GM12878 (cell line): Measurements from ENCODE around the gene CREB3. TPM values are rescaled to one million over a fixed set of nuclear protein-coding genes. Genes with fewer than 3 reads are reported as not detected.
A peak's percentile ranks its signal among the peaks of the same experiment; 100 is the strongest.

Experiments used
- ATAC-seq: fragments of 200-7000 bp; cut with Tn5 transposase; 3 replicates; pipeline ENCODE4 v1.9.1; 2020; ENCODE audit warnings: mild to moderate bottlenecking, moderate library complexity
- BruUV-seq: library from RNA; stranded (reverse); fragments of 400-500 nt; replicated peaks from 2 replicates; lab custom pipeline; 2021; lab: Mats Ljungman, UMichigan
- CTCF ChIA-PET: fragments of 300-600 bp; sonication (Branson Sonifier 250); formaldehyde crosslinking; extraction: SDS; loops from one replicate; lab custom pipeline; 2021; ENCODE audit warnings: inconsistent platforms; lab: Yijun Ruan, JAX
- POLR2A ChIA-PET: fragments of 350-600 bp; formaldehyde crosslinking; extraction: SDS; loops from one replicate; lab custom pipeline; 2021; ENCODE audit warnings: inconsistent platforms; lab: Charles Lee
- RAD21 ChIA-PET: fragments of 300-600 bp; sonication (Branson Sonifier 250); formaldehyde crosslinking; loops from one replicate; lab custom pipeline; 2023; ENCODE audit warnings: antibody characterized with exemption; ENCODE audit not compliant: unreplicated experiment; lab: Charles Lee
- SMC1A ChIA-PET: fragments of 300-600 bp; sonication (Branson Sonifier 250); formaldehyde crosslinking; loops from one replicate; lab custom pipeline; 2023; ENCODE audit not compliant: unreplicated experiment, uncharacterized antibody; lab: Charles Lee
- DNase-seq: peaks from one replicate; pipeline ENCODE4 v3.0.0-alpha.2; 2011; ENCODE audit warnings: low read depth, low spot score
- FAIRE-seq: peaks from 3 replicates; lab custom pipeline; 2011; peaks lifted over from hg19 to GRCh38; lab: Jason Lieb, UNC
- H2AFZ ChIP-seq: 2 replicates; pipeline ENCODE4 v1.6.0; 2011; ENCODE audit warnings: low read depth, low read length, control low read depth; ENCODE audit not compliant: control insufficient read depth
- H3K27ac ChIP-seq: 2 replicates; pipeline ENCODE4 v1.5.1; 2011; ENCODE audit warnings: control low read depth; ENCODE audit not compliant: control insufficient read depth, insufficient read depth
- H3K27me3 ChIP-seq, 2 experiments: replicated peaks in 1 of 2; 2 replicates each; pipeline versions ENCODE4 v1.6.0 to v1.6.1; 2011; ENCODE audit warnings: low read length in 1 of 2; ENCODE audit not compliant: control insufficient read depth in 2 of 2, insufficient read depth in 2 of 2
- H3K36me3 ChIP-seq, 2 experiments: 2 replicates each; pipeline ENCODE4 v1.5.1; 2011; ENCODE audit warnings: low read length in 1 of 2; ENCODE audit not compliant: control insufficient read depth in 2 of 2, insufficient read depth in 2 of 2
- H3K4me1 ChIP-seq: 2 replicates; pipeline ENCODE4 v1.6.1; 2011; ENCODE audit warnings: mild to moderate bottlenecking, low read length, moderate library complexity, mixed read lengths; ENCODE audit not compliant: control insufficient read depth, insufficient read depth
- H3K4me2 ChIP-seq: 2 replicates; pipeline ENCODE4 v1.6.0; 2011; ENCODE audit warnings: control low read depth; ENCODE audit not compliant: control insufficient read depth, insufficient read depth
- H3K4me3 ChIP-seq: fragments of 200-600 bp; sonication (generic); 2 replicates; pipeline ENCODE4 v1.5.1; 2016
- H3K79me2 ChIP-seq: 2 replicates; pipeline ENCODE4 v1.6.0; 2011; ENCODE audit warnings: low read length; ENCODE audit not compliant: control insufficient read depth, insufficient read depth
- H3K9ac ChIP-seq: 2 replicates; pipeline ENCODE4 v1.8.0; 2011; ENCODE audit warnings: low read length, control low read depth, mixed read lengths; ENCODE audit not compliant: control insufficient read depth, insufficient read depth
- H3K9me3 ChIP-seq: replicated peaks from 3 replicates; pipeline ENCODE4 v1.5.1; 2011; ENCODE audit warnings: mild to moderate bottlenecking, low read length; ENCODE audit not compliant: control insufficient read depth, insufficient read depth
- H4K20me1 ChIP-seq: 2 replicates; pipeline ENCODE4 v1.6.0; 2011; ENCODE audit not compliant: control insufficient read depth, insufficient read depth
- CBX5 ChIP-seq: sonication (generic); IDR thresholded peaks from 2 replicates; pipeline ENCODE4 v1.6.1; 2016; ENCODE audit warnings: low read depth, moderate library complexity, mild to moderate bottlenecking, inconsistent platforms
- CHD2 ChIP-seq: IDR thresholded peaks from 2 replicates; pipeline ENCODE4 v1.6.1; 2011; ENCODE audit warnings: low read depth, low read length, improper control_type of control experiment, borderline replicate concordance
- EZH2 ChIP-seq: IDR thresholded peaks from 2 replicates; pipeline ENCODE4 v1.6.1; 2012; ENCODE audit warnings: low read depth, mild to moderate bottlenecking, control low read depth, inconsistent platforms, low read length, borderline replicate concordance; ENCODE audit not compliant: control insufficient read depth
- HDAC2 ChIP-seq: fragments of 200-600 bp; sonication (generic); IDR thresholded peaks from 2 replicates; pipeline ENCODE4 v1.6.1; 2017
- HDAC6 ChIP-seq: fragments of 200-600 bp; sonication (generic); IDR thresholded peaks from one replicate; pipeline ENCODE4 v1.8.0; 2017; ENCODE audit warnings: antibody characterized with exemption; ENCODE audit not compliant: unreplicated experiment
- HDGF ChIP-seq: fragments of 450-650 bp; IDR thresholded peaks from 2 replicates; pipeline ENCODE4 v1.6.1; 2016; ENCODE audit warnings: antibody characterized with exemption
- IKZF2 ChIP-seq, 2 experiments: fragments of 450-650 bp; IDR thresholded peaks; 2 replicates each; pipeline ENCODE4 v1.6.1; 2017; ENCODE audit warnings: mild to moderate bottlenecking in 2 of 2, moderate library complexity in 2 of 2
- IRF5 ChIP-seq: fragments of 450-650 bp; IDR thresholded peaks from 2 replicates; pipeline ENCODE4 v1.6.1; 2017; ENCODE audit warnings: borderline replicate concordance
- MXI1 ChIP-seq: fragments of 150-350 bp; IDR thresholded peaks from 2 replicates; pipeline ENCODE4 v1.6.1; 2011; ENCODE audit warnings: low read depth, mild to moderate bottlenecking, inconsistent platforms, low read length, improper control_type of control experiment
- NFYA ChIP-seq: IDR thresholded peaks from 2 replicates; pipeline ENCODE4 v1.6.1; 2011; ENCODE audit warnings: low read depth, mild to moderate bottlenecking, low read length, improper control_type of control experiment, borderline replicate concordance
- NR2F1 ChIP-seq: fragments of 450-650 bp; conservative IDR thresholded peaks from 2 replicates; pipeline ENCODE4 v1.6.1; 2017; ENCODE audit warnings: mild to moderate bottlenecking
- POLR2A ChIP-seq: IDR thresholded peaks from 2 replicates; pipeline ENCODE4 v1.6.1; 2011; ENCODE audit warnings: low read depth, mild to moderate bottlenecking, low read length
- RB1 ChIP-seq: fragments of 450-650 bp; formaldehyde crosslinking; IDR thresholded peaks from 2 replicates; pipeline ENCODE4 v1.6.1; 2017; ENCODE audit warnings: mild to moderate bottlenecking, borderline replicate concordance
- RCOR1 ChIP-seq: conservative IDR thresholded peaks from 2 replicates; pipeline ENCODE4 v1.6.1; 2012; ENCODE audit warnings: low read depth, low read length, improper control_type of control experiment
- SMARCA5 ChIP-seq: fragments of 450-650 bp; IDR thresholded peaks from 2 replicates; pipeline ENCODE4 v1.6.1; 2017; ENCODE audit warnings: mild to moderate bottlenecking
- SMC3 ChIP-seq: IDR thresholded peaks from 2 replicates; pipeline ENCODE4 v1.6.1; 2011; ENCODE audit warnings: low read length, improper control_type of control experiment, borderline replicate concordance
- TBL1XR1 ChIP-seq: IDR thresholded peaks from 2 replicates; pipeline ENCODE4 v1.6.1; 2012; ENCODE audit warnings: low read depth, low read length, improper control_type of control experiment
- YY1 ChIP-seq: IDR thresholded peaks from 2 replicates; pipeline ENCODE4 v1.6.1; 2011; ENCODE audit warnings: low read depth, mild to moderate bottlenecking, low read length
- ZBTB40 ChIP-seq: fragments of 450-650 bp; IDR thresholded peaks from 2 replicates; pipeline ENCODE4 v1.6.1; 2016; ENCODE audit warnings: mild to moderate bottlenecking, moderate library complexity, borderline replicate concordance
- WGBS: methylation state at CpG from one replicate; pipeline ENCODE4 v1.1.6; 2016; ENCODE audit warnings: low lambda C conversion rate; ENCODE audit not compliant: insufficient replicate concordance, insufficient coverage; ENCODE audit errors: missing lambda C conversion rate; 5-methylcytosine and 5-hydroxymethylcytosine counted together
- in situ Hi-C: fragments of 300-500 bp; cut with MboI; formaldehyde crosslinking; loops from 9 replicates; pipeline ENCODE4 v1.14.3; 2018; ENCODE audit warnings: mixed read lengths
- intact Hi-C: fragments of 100-400 bp; cut with micrococcal nuclease; formaldehyde crosslinking; loops from one replicate; pipeline ENCODE4 v1.14.2; 2022; ENCODE audit not compliant: unreplicated experiment
- polyA plus RNA-seq, 11 experiments: library from polyadenylated mRNA; depleted of rRNA in 4 of 11; unstranded in 6 of 11; stranded (reverse) in 5 of 11; fragments of >200 nt; fragmentation: Nextera tagmentation in 4 of 11; fragmentation: Illumina TruSeq in 1 of 11; extraction: Ambion mirVana in 4 of 11; extraction: Trizol in 1 of 11; gene quantifications; 1 replicate in 1 of 11; 2 replicates in 10 of 11; pipeline versions ENCODE4 v1.2.1 to v1.2.3, GENCODE V29; 2011 to 2016; ENCODE audit warnings: inconsistent platforms in 2 of 11, missing spikeins in 2 of 11, low read depth in 1 of 11
- total RNA-seq, 4 experiments: library from RNA; depleted of rRNA in 3 of 4; stranded (reverse); fragments of >200 nt in 3 of 4; fragmentation: Illumina TruSeq in 1 of 4; extraction: Trizol in 1 of 4; gene quantifications; 2 replicates each; pipeline versions ENCODE4 v1.2.1 to v1.2.3, GENCODE V29; 2013 to 2021

CREB3 gene
- total and polyA plus RNA-seq, 10 of the 15 experiments (the other 5 are each of a cell fraction or from before 2014, with no cell fraction given): 9.8 to 38.9 (median 19.8) TPM

GRCh38 chr9:35736201-35736633, 3.8 kb downstream of the CREB3 start:
- Histone ChIP-seq H3K4me3 (no peak overlapping the region), H3K27me3 (no peaks in the 10 kb centered on the region), H3K36me3 (peaks cover 30 to 36% of the 10 kb centered on the region in 2 experiments; a peak in 3 of 4 replicates), H3K4me1 (no peaks in the 10 kb centered on the region; the same call in 1 of the 2 replicates), H3K9me3 (no peaks in the 10 kb centered on the region), H3K9ac (no peak overlapping the region), H3K27ac (no peak overlapping the region), H3K79me2 (peaks cover 20% of the 10 kb centered on the region), H3K4me2 (no peak overlapping the region), H2AFZ (no peak overlapping the region), H4K20me1 (no peaks in the 10 kb centered on the region)
- ChIA-PET RAD21 (interaction anchor here (0.6 to 2.3 kb wide), 12 partner anchors 8 to 146 kb away, joined by 3 to 14 read pairs (median 4); partner anchors contain the start of genes MSMP and SPAG8), SMC1A (interaction anchor here (0.8 to 1.9 kb wide), 8 partner anchors 8 to 162 kb away, joined by 3 to 22 read pairs (median 5); partner anchors contain the start of genes GBA2 and RGP1), POLR2A (interaction anchor here (0.7 to 2.8 kb wide), 5 partner anchors 9 to 125 kb away, joined by 3 to 18 read pairs (median 3); partner anchors contain the start of genes GBA2, HINT2 and RGP1), CTCF (interaction anchor here (0.6 to 3.4 kb wide), 30 partner anchors 9 to 1589 kb away, joined by 3 to 106 read pairs (median 6); partner anchors contain the start of genes CCDC107, DNAJB5, GBA2 and HINT2)
- no TSS peak for BruUV-seq
- intact Hi-C loops (loop anchor here (1.0 to 10.0 kb wide), 4 partner anchors 12 to 621 kb away; partner anchors contain the start of gene ATOSB), in situ Hi-C loops (loop anchor here (10.0 kb wide), 1 partner anchor 631 kb away; the partner anchor contains the start of gene STOML2)
- DNase-seq: no peak
- WGBS: 32% methylated on average over 5 of the region's 5 CpGs
- peak; percentile 87 for FAIRE-seq
- peak; percentile 40 for ATAC-seq
- no peak for TF ChIP-seq EZH2
- no peak for TF ChIP-seq CHD2
- TF ChIP-seq POLR2A: no peak
- TF ChIP-seq CBX5: no peak
- TF ChIP-seq SMARCA5: 0 out of 2 replicates have a peak, but pooled peaks have one; percentile 43
- peak; percentile 64; the same call in 1 of the 2 replicates for TF ChIP-seq SMC3
- TF ChIP-seq NR2F1: no peak
- peak; percentile 69; the same call in 1 of the 2 replicates for TF ChIP-seq HDGF
- no peak for TF ChIP-seq MXI1
- TF ChIP-seq IRF5: no peak
- no peak for TF ChIP-seq ZBTB40
- TF ChIP-seq RCOR1: no peak
- 0 out of 2 replicates have a peak, but pooled peaks have one; percentile 23 for TF ChIP-seq YY1
- no peak for TF ChIP-seq HDAC2
- TF ChIP-seq HDAC6: no peak
- TF ChIP-seq IKZF2 (IDR thresholded peaks at IDR 0.05): no peak
- TF ChIP-seq RB1: no peak
- TF ChIP-seq TBL1XR1: no peak
- TF ChIP-seq NFYA: no peak
